Measurements from ENCODE around the gene PHLDA1. TPM values are rescaled to one million over a fixed set of nuclear protein-coding genes. Genes with fewer than 3 reads are reported as not detected.
A peak's percentile ranks its signal among the peaks of the same experiment; 100 is the strongest.
"Not testable (repeated sequence)": the region's sequence is repeated elsewhere in the genome, so short reads cannot be mapped to it uniquely, and the experiment has no call there.

Gene PHLDA1
- total RNA-seq, 1 donor, result 0.54 TPM

DNA sequence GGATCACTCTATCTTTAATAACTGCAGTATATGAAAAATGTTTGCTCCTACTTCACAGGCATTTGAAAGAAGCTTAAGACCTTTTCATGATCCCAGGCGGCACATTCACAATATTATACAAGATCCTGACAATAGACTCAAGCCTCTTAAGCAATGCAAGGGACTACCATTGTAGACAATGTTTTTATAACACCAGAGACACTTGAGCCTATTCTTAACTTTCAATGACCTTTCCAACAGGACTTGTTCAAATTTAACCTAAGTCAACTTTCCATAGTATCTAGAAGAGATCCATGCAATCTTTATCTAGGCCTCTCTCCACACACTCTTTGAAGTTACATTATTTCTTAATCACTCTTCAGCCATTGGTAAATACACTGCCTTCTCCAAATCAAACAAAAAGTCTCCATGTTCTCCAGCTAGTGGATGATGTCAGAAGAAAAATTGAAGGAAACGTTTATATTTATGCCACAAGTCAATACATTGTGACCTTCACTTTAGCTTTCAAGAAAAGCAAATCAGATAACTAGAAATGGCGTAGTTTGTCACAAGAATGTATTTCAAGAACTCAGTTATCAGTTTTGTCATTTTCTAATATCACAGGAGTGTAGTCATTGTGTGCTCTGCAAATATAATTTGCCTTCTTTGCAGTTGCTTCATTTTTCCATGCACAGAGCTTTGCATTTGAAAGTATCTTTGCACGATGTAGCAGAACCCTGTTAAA lies 41.2 kb downstream of the PHLDA1 start:
- DNase-seq (ENCODE audit: low read depth in 2 of 3, low spot score in 2 of 3), result no peak

GRCh38 chr12:75987709-75988108 lies 43.9 kb downstream of the PHLDA1 start:
- DNase-seq (ENCODE audit: low read depth in 2 of 3, low spot score in 2 of 3), result not testable (repeated sequence)

GRCh38 chr12:75986001-75986746 lies 45.4 kb downstream of the PHLDA1 start:
- DNase-seq (ENCODE audit: low read depth in 2 of 3, low spot score in 2 of 3), result no peak

DNA sequence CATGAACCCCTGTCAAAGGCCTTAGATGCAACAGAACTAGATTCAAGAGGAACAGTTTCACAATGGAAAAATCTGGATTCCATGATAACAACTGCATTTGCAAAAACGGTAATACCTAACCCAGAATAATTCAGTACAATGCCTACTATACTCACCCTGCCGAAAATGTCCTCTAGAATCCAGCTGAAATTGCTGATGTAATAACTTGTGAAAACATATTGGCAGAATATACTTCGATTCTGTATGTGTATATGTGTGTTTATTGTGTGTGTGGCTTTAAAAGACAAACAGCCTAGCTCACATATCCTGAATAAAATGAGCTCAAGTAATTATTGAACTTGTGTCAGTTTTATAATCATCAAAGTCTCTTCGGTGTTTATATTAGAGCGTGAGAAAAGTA lies 46.0 kb downstream of the PHLDA1 start:
- no peak for DNase-seq (ENCODE audit: low read depth in 2 of 3, low spot score in 2 of 3)

DNA sequence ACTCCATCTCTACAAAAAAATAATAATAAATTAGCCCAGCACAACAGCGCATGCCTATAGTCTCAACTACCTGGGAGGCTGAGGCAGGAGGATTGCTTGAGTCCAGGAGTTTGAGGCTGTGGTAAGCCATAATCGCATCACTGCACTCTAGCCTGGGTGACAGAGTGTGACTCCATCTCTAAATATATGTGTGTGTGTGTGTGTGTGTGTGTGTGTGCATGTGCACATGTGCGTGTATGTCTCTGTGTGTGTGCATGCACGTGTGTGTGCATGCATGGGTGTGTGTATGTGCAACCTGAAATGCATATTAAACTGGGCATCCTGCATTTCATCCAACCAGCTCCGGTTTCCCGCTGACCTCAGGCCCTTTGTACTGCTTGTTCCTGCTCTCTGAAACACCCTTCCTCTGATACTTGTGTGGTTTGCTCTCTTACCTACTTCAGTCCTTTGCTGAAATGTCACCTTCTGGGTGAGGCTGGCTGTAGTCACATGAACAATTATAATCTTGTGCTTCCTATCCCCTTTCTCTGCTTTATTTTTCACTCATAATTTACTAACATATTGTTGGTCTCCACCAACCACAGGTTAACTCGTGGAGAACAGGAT lies 46.9 kb downstream of the PHLDA1 start:
- no peak for DNase-seq (ENCODE audit: low read depth in 2 of 3, low spot score in 2 of 3)

GRCh38 chr12:75983851-75984250 lies 47.7 kb downstream of the PHLDA1 start:
- not testable (repeated sequence) for DNase-seq (ENCODE audit: low read depth in 2 of 3, low spot score in 2 of 3)

DNA sequence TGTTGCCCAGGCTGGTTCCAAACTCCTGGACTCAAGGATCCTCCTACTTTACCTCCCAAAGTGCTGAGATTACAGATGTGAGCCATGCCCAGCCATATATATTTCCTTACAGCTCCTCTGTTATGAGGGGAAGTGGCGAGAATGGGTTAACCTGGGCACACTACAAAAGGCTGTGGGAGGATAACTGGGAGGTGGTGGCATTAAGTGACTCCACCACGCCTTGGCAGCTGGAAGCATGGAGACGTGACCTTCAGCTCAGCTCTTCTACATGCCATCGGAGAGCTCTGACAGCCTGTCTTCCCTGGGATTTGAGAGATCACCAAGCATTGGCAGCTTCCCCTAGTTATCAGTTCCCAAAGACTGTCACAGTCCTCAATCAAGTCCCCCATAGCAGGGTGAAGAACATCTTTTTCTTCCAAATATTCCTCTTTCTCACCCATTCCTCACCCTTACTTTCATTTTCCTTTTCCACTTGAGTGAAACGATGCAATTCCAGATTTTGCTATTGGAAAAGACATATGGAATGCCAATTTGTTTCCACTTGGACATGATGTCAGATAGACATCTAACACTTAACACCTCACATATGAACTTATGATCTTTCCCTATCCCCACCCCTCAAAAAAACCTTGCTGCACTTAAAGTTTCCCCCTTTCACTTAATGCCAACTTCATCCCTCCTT lies 48.5 kb downstream of the PHLDA1 start:
- no peak for DNase-seq (ENCODE audit: low read depth in 2 of 3, low spot score in 2 of 3)

DNA sequence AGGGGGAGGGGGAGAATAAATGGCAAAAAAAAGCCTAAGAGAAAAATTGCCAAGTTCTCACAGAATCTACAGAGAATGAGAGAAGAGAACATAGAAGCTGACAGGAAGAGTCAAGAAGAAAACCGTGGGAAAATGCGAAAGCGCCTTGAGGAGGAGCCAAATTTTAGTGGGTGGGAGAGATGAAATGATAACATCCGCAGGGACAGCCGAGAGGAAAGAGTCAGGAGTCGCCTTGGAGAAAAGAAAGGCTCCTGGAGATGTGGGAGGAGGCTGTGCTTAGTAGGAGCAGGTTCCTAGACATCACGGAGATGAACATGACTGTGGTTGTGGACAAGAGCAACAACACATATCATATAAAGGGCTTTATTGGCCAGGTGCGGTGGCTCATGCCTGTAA lies 49.4 kb downstream of the PHLDA1 start:
- no peak for DNase-seq (ENCODE audit: low read depth in 2 of 3, low spot score in 2 of 3)

- DNase-seq (ENCODE audit: low read depth in 2 of 3, low spot score in 2 of 3), result no peak
These were observed 50.1 kb downstream of the PHLDA1 start for GRCh38 chr12:75981247-75982168.

DNA sequence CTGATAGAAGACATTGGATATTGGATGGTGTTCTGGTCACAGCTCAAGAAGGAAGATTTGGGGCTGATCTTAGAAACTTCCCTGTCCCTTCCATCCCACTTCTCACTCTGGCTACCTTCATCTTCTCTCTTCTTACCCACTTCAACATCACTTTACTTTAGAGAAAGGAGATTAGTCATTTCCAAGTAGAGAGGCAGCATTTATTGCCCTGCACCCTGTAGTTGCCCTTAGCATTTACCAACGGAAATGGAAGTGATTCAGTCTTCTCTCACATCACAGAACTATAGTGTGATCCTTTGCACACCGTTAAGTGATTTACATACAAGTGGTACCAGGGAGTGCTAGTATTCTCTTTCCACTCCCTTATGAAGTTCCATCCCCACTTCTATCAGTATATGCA lies 52.4 kb downstream of the PHLDA1 start:
- no peak for DNase-seq (ENCODE audit: low read depth in 2 of 3, low spot score in 2 of 3)

- no peak for DNase-seq (ENCODE audit: low read depth in 2 of 3, low spot score in 2 of 3)
These were observed 52.9 kb downstream of the PHLDA1 start for GRCh38 chr12:75978677-75979076.

GRCh38 chr12:75977952-75978671 lies 53.5 kb downstream of the PHLDA1 start:
- DNase-seq (ENCODE audit: low read depth in 2 of 3, low spot score in 2 of 3), result peak; percentile 31 to 89 (median 89)

DNA sequence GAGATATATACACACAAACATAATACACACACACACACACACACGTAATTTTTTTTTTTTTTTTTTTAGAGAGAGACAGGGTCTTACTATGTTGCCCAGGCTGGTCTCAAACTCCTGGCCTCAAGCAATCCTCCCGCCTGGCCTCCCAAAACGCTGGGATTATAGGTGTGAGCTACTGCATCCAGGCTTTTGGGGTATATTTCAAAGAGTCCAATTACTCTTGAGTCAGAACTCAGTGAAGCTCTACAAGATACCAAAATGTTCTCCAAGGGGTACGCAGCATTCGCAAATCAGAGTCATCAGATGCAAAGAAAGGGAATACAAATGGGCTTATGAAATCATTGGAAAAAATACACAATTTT lies 54.0 kb downstream of the PHLDA1 start:
- DNase-seq (ENCODE audit: low read depth in 2 of 3, low spot score in 2 of 3), result no peak

- DNase-seq (ENCODE audit: low read depth in 2 of 3, low spot score in 2 of 3), result no peak
These were observed 54.7 kb downstream of the PHLDA1 start for GRCh38 chr12:75976913-75977312.

DNA sequence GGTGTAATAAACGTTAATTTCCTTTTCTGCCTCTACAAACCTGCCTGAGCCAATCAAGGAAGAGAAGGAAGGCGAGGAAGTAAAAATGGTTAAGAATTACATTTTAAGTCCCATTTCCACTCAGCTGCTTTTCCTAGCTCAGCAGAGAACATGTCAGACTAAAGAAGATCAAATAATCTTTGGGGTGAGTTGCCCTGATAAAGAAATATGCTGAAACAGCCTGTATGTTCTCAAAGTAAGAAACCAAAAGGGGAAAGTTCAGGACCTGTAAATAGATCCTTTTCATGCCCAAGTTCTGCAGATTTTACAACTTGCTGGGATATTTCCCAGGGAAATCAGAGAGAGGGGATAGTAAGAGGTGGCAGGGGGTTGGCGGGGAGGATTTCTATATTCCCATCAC lies 55.5 kb downstream of the PHLDA1 start:
- DNase-seq (ENCODE audit: low read depth in 2 of 3, low spot score in 2 of 3), result no peak

DNA sequence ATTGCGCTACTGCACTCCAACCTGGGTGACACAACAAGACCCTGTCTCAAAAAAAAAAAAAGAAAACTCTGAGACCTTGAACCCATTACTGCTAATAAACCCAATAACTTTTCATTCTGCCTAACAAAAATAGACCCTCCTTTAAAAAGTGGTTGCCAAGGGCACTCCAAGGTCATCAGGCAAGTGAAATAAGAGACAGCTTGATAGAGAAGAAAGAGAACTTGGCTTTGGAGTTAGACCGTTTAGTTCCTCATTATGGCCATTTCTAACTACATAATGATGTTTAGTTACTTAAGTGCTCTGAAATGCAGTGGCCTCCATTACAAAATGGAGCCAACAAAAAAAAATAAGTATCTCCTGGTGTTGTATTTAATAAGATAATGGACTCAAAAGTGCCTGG lies 55.9 kb downstream of the PHLDA1 start:
- no peak for DNase-seq (ENCODE audit: low read depth in 2 of 3, low spot score in 2 of 3)

Measured in hematopoietic multipotent progenitor cell (in vitro differentiated cells).